ENCODE data around the gene LRGUK. TPM values are rescaled to one million over a fixed set of nuclear protein-coding genes. Genes with fewer than 3 reads are reported as not detected.

Gene LRGUK
- total and polyA plus RNA-seq, 2 experiments from 2014 or later: 2.4 to 7.1 TPM

DNA sequence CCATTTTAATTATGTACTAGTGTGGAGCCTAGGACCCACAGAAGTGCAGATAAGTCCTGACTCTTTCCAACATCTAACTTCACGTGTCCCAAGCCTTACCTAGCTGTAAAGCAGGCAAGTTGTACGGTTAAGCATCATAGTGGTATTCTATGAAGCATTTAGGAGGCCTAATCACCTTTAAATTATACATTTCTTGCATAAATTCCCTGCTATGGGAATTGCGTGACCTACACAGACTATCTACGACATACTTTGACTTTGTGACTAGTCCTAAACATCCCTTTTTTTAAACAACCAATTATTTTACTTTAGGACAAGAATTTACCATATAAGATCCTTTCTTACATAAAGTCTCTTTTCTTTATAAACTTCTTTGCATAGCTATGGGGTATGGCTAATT, 37.7 kb upstream of the LRGUK start:
- Histone ChIP-seq H3K27me3 (ENCODE audit: insufficient read depth) (no peaks in the 10 kb centered on the region), H3K4me2 (no peak overlapping the region), H3K4me3 (no peak overlapping the region), H3K36me3 (ENCODE audit: insufficient read depth) (peaks cover 41% of the 10 kb centered on the region), H3K9me2 (ENCODE audit: insufficient read depth) (peaks cover 14% of the 10 kb centered on the region), H4K20me1 (replicated peaks; ENCODE audit: insufficient read depth) (no peaks in the 10 kb centered on the region), H2AFZ (no peak overlapping the region), H3K27ac (ENCODE audit: low read depth) (no peak overlapping the region), H3F3A (replicated peaks; ENCODE audit: low read depth) (no peaks in the 10 kb centered on the region), H3K79me2 (replicated peaks; ENCODE audit: insufficient read depth) (no peaks in the 10 kb centered on the region), H3K4me1 (ENCODE audit: insufficient read depth) (no peaks in the 10 kb centered on the region)
- peak; percentile 68 for DNase-seq (ENCODE audit: low spot score)
- peaks cover 83% of the 10 kb centered on the region for H3K9me3 Mint-ChIP-seq
- ATAC-seq: no peak
- no peak overlapping the region for H3K27ac Mint-ChIP-seq
- TF ChIP-seq JUNB (IDR thresholded peaks at IDR 0.05; ENCODE audit: unreplicated experiment) (no peak), CREB1 (CRISPR knock-in tag; IDR thresholded peaks at IDR 0.05; ENCODE audit: low read depth) (no peak), EZH2 (IDR thresholded peaks at IDR 0.05; ENCODE audit: low read depth, unreplicated experiment) (no peak), NANOG (IDR thresholded peaks at IDR 0.05; ENCODE audit: borderline replicate concordance) (no peak), ZNF331 (CRISPR knock-in tag; IDR thresholded peaks at IDR 0.05; ENCODE audit: low read depth) (no peak)
- TF ChIP-seq, protein P1, sequence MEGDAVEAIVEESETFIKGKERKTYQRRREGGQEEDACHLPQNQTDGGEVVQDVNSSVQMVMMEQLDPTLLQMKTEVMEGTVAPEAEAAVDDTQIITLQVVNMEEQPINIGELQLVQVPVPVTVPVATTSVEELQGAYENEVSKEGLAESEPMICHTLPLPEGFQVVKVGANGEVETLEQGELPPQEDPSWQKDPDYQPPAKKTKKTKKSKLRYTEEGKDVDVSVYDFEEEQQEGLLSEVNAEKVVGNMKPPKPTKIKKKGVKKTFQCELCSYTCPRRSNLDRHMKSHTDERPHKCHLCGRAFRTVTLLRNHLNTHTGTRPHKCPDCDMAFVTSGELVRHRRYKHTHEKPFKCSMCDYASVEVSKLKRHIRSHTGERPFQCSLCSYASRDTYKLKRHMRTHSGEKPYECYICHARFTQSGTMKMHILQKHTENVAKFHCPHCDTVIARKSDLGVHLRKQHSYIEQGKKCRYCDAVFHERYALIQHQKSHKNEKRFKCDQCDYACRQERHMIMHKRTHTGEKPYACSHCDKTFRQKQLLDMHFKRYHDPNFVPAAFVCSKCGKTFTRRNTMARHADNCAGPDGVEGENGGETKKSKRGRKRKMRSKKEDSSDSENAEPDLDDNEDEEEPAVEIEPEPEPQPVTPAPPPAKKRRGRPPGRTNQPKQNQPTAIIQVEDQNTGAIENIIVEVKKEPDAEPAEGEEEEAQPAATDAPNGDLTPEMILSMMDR (conservative IDR thresholded peaks at IDR 0.05; ENCODE audit: low read depth in 2 of 2): no peak
- TF ChIP-seq, protein P2, sequence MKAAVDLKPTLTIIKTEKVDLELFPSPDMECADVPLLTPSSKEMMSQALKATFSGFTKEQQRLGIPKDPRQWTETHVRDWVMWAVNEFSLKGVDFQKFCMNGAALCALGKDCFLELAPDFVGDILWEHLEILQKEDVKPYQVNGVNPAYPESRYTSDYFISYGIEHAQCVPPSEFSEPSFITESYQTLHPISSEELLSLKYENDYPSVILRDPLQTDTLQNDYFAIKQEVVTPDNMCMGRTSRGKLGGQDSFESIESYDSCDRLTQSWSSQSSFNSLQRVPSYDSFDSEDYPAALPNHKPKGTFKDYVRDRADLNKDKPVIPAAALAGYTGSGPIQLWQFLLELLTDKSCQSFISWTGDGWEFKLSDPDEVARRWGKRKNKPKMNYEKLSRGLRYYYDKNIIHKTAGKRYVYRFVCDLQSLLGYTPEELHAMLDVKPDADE (IDR thresholded peaks at IDR 0.05): no peak
- TF ChIP-seq, protein P3, sequence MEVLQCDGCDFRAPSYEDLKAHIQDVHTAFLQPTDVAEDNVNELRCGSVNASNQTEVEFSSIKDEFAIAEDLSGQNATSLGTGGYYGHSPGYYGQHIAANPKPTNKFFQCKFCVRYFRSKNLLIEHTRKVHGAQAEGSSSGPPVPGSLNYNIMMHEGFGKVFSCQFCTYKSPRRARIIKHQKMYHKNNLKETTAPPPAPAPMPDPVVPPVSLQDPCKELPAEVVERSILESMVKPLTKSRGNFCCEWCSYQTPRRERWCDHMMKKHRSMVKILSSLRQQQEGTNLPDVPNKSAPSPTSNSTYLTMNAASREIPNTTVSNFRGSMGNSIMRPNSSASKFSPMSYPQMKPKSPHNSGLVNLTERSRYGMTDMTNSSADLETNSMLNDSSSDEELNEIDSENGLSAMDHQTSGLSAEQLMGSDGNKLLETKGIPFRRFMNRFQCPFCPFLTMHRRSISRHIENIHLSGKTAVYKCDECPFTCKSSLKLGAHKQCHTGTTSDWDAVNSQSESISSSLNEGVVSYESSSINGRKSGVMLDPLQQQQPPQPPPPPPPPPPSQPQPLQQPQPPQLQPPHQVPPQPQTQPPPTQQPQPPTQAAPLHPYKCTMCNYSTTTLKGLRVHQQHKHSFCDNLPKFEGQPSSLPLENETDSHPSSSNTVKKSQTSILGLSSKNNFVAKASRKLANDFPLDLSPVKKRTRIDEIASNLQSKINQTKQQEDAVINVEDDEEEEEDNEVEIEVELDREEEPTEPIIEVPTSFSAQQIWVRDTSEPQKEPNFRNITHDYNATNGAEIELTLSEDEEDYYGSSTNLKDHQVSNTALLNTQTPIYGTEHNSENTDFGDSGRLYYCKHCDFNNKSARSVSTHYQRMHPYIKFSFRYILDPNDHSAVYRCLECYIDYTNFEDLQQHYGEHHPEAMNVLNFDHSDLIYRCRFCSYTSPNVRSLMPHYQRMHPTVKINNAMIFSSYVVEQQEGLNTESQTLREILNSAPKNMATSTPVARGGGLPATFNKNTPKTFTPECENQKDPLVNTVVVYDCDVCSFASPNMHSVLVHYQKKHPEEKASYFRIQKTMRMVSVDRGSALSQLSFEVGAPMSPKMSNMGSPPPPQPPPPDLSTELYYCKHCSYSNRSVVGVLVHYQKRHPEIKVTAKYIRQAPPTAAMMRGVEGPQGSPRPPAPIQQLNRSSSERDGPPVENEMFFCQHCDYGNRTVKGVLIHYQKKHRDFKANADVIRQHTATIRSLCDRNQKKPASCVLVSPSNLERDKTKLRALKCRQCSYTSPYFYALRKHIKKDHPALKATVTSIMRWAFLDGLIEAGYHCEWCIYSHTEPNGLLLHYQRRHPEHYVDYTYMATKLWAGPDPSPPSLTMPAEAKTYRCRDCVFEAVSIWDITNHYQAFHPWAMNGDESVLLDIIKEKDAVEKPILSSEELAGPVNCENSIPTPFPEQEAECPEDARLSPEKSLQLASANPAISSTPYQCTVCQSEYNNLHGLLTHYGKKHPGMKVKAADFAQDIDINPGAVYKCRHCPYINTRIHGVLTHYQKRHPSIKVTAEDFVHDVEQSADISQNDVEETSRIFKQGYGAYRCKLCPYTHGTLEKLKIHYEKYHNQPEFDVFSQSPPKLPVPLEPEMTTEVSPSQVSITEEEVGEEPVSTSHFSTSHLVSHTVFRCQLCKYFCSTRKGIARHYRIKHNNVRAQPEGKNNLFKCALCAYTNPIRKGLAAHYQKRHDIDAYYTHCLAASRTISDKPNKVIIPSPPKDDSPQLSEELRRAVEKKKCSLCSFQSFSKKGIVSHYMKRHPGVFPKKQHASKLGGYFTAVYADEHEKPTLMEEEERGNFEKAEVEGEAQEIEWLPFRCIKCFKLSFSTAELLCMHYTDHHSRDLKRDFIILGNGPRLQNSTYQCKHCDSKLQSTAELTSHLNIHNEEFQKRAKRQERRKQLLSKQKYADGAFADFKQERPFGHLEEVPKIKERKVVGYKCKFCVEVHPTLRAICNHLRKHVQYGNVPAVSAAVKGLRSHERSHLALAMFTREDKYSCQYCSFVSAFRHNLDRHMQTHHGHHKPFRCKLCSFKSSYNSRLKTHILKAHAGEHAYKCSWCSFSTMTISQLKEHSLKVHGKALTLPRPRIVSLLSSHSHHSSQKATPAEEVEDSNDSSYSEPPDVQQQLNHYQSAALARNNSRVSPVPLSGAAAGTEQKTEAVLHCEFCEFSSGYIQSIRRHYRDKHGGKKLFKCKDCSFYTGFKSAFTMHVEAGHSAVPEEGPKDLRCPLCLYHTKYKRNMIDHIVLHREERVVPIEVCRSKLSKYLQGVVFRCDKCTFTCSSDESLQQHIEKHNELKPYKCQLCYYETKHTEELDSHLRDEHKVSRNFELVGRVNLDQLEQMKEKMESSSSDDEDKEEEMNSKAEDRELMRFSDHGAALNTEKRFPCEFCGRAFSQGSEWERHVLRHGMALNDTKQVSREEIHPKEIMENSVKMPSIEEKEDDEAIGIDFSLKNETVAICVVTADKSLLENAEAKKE (CRISPR knock-in tag; IDR thresholded peaks at IDR 0.05): no peak
- TF ChIP-seq, protein P4, sequence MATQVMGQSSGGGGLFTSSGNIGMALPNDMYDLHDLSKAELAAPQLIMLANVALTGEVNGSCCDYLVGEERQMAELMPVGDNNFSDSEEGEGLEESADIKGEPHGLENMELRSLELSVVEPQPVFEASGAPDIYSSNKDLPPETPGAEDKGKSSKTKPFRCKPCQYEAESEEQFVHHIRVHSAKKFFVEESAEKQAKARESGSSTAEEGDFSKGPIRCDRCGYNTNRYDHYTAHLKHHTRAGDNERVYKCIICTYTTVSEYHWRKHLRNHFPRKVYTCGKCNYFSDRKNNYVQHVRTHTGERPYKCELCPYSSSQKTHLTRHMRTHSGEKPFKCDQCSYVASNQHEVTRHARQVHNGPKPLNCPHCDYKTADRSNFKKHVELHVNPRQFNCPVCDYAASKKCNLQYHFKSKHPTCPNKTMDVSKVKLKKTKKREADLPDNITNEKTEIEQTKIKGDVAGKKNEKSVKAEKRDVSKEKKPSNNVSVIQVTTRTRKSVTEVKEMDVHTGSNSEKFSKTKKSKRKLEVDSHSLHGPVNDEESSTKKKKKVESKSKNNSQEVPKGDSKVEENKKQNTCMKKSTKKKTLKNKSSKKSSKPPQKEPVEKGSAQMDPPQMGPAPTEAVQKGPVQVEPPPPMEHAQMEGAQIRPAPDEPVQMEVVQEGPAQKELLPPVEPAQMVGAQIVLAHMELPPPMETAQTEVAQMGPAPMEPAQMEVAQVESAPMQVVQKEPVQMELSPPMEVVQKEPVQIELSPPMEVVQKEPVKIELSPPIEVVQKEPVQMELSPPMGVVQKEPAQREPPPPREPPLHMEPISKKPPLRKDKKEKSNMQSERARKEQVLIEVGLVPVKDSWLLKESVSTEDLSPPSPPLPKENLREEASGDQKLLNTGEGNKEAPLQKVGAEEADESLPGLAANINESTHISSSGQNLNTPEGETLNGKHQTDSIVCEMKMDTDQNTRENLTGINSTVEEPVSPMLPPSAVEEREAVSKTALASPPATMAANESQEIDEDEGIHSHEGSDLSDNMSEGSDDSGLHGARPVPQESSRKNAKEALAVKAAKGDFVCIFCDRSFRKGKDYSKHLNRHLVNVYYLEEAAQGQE (IDR thresholded peaks at IDR 0.05; ENCODE audit: unreplicated experiment): no peak
- H3K4me1 Mint-ChIP-seq: no peaks in the 10 kb centered on the region
- no peak overlapping the region for H3K4me3 Mint-ChIP-seq
- no peaks in the 10 kb centered on the region for H3K27me3 Mint-ChIP-seq (ENCODE audit: insufficient read depth, low read depth, poor library complexity)
- H3K36me3 Mint-ChIP-seq (ENCODE audit: low read depth): peaks cover 72% of the 10 kb centered on the region
